T-helper 1 cell treated with Interleukin-12 subunit alpha and Interleukin-12 subunit beta and Interleukin-4 antibody, amounts not matched to agents 30 μg/mL and 1 μg/mL, for 36 hours (primary cell): Measurements from ENCODE around the gene FXYD3.

Source experiments
- H3K27ac Mint-ChIP-seq: one replicate; pipeline ENCODE4 v1.8.0; 2021; ENCODE audit warnings: mild to moderate bottlenecking, mixed read lengths
- H3K27me3 Mint-ChIP-seq: one replicate; pipeline ENCODE4 v1.8.0; 2021; ENCODE audit warnings: low read depth, mixed read lengths
- H3K36me3 Mint-ChIP-seq: one replicate; pipeline ENCODE4 v1.8.0; 2021; ENCODE audit warnings: low read depth, mixed read lengths
- H3K4me1 Mint-ChIP-seq: one replicate; pipeline ENCODE4 v1.8.0; 2021; ENCODE audit warnings: low read depth, mixed read lengths
- H3K4me3 Mint-ChIP-seq: one replicate; pipeline ENCODE4 v1.8.0; 2021; ENCODE audit warnings: mild to moderate bottlenecking, moderate library complexity, mixed read lengths
- H3K9me3 Mint-ChIP-seq: one replicate; pipeline ENCODE4 v1.8.0; 2021; ENCODE audit warnings: mixed read lengths

Gene FXYD3

GRCh38 chr19:35079826-35080225 is 35.8 kb upstream of the FXYD3 start:
- Mint-ChIP-seq H3K27ac (no peak overlapping the region), H3K27me3 (peaks cover 9% of the 10 kb centered on the region), H3K4me1 (no peaks in the 10 kb centered on the region), H3K4me3 (no peak overlapping the region), H3K36me3 (no peaks in the 10 kb centered on the region), H3K9me3 (no peaks in the 10 kb centered on the region)

GRCh38 chr19:35080613-35081170 is 34.9 kb upstream of the FXYD3 start:
- H3K4me3 Mint-ChIP-seq = no peak overlapping the region
- no peaks in the 10 kb centered on the region for H3K9me3 Mint-ChIP-seq
- no peaks in the 10 kb centered on the region for H3K4me1 Mint-ChIP-seq
- H3K27me3 Mint-ChIP-seq = peaks cover 9% of the 10 kb centered on the region
- no peaks in the 10 kb centered on the region for H3K36me3 Mint-ChIP-seq
- H3K27ac Mint-ChIP-seq = no peak overlapping the region

- H3K9me3 Mint-ChIP-seq = no peaks in the 10 kb centered on the region
- no peaks in the 10 kb centered on the region for H3K4me1 Mint-ChIP-seq
- no peaks in the 10 kb centered on the region for H3K36me3 Mint-ChIP-seq
- peaks cover 9% of the 10 kb centered on the region for H3K27me3 Mint-ChIP-seq
- no peak overlapping the region for H3K27ac Mint-ChIP-seq
- H3K4me3 Mint-ChIP-seq = no peak overlapping the region
Measured at GRCh38 chr19:35081201-35081600, 34.4 kb upstream of the FXYD3 start.

GRCh38 chr19:35083691-35084508 is 31.7 kb upstream of the FXYD3 start:
- Mint-ChIP-seq H3K9me3 (no peaks in the 10 kb centered on the region), H3K4me3 (no peak overlapping the region), H3K27me3 (peaks cover under 1% of the 10 kb centered on the region), H3K27ac (no peak overlapping the region), H3K36me3 (no peaks in the 10 kb centered on the region), H3K4me1 (no peaks in the 10 kb centered on the region)

GRCh38 chr19:35084509-35084762 is 31.2 kb upstream of the FXYD3 start:
- no peaks in the 10 kb centered on the region for H3K4me1 Mint-ChIP-seq

GRCh38 chr19:35085947-35086346 is 29.7 kb upstream of the FXYD3 start:
- Mint-ChIP-seq H3K4me3 (no peak overlapping the region), H3K36me3 (no peaks in the 10 kb centered on the region), H3K9me3 (no peaks in the 10 kb centered on the region), H3K27ac (no peak overlapping the region), H3K27me3 (peaks cover 5% of the 10 kb centered on the region), H3K4me1 (no peaks in the 10 kb centered on the region)

More at GRCh38 chr19:35084509-35084762, 31.2 kb upstream of the FXYD3 start:
- no peaks in the 10 kb centered on the region for H3K27me3 Mint-ChIP-seq
- no peaks in the 10 kb centered on the region for H3K36me3 Mint-ChIP-seq
- no peaks in the 10 kb centered on the region for H3K9me3 Mint-ChIP-seq
- no peak overlapping the region for H3K4me3 Mint-ChIP-seq
- no peak overlapping the region for H3K27ac Mint-ChIP-seq

GRCh38 chr19:35086455-35086854 is 29.2 kb upstream of the FXYD3 start:
- no peaks in the 10 kb centered on the region for H3K9me3 Mint-ChIP-seq
- peaks cover 5% of the 10 kb centered on the region for H3K27me3 Mint-ChIP-seq
- H3K36me3 Mint-ChIP-seq = no peaks in the 10 kb centered on the region
- H3K4me3 Mint-ChIP-seq = no peak overlapping the region
- no peak overlapping the region for H3K27ac Mint-ChIP-seq
- no peaks in the 10 kb centered on the region for H3K4me1 Mint-ChIP-seq

- no peak overlapping the region for H3K4me3 Mint-ChIP-seq
- H3K4me1 Mint-ChIP-seq = no peaks in the 10 kb centered on the region
- peaks cover 5% of the 10 kb centered on the region for H3K27me3 Mint-ChIP-seq
- no peaks in the 10 kb centered on the region for H3K9me3 Mint-ChIP-seq
- H3K27ac Mint-ChIP-seq = no peak overlapping the region
- H3K36me3 Mint-ChIP-seq = no peaks in the 10 kb centered on the region
Measured at GRCh38 chr19:35087393-35087792, 28.2 kb upstream of the FXYD3 start.

GRCh38 chr19:35088131-35088913 is 27.3 kb upstream of the FXYD3 start:
- Mint-ChIP-seq H3K4me1 (no peaks in the 10 kb centered on the region), H3K9me3 (no peaks in the 10 kb centered on the region), H3K27me3 (peaks cover 5% of the 10 kb centered on the region), H3K27ac (no peak overlapping the region), H3K36me3 (no peaks in the 10 kb centered on the region), H3K4me3 (no peak overlapping the region)

GRCh38 chr19:35089554-35089953 is 26.1 kb upstream of the FXYD3 start:
- Mint-ChIP-seq H3K27me3 (peaks cover 5% of the 10 kb centered on the region), H3K27ac (no peak overlapping the region), H3K36me3 (no peaks in the 10 kb centered on the region), H3K9me3 (no peaks in the 10 kb centered on the region), H3K4me3 (no peak overlapping the region), H3K4me1 (no peaks in the 10 kb centered on the region)

GRCh38 chr19:35090160-35090505 is 25.5 kb upstream of the FXYD3 start:
- Mint-ChIP-seq H3K36me3 (no peaks in the 10 kb centered on the region), H3K9me3 (no peaks in the 10 kb centered on the region), H3K4me3 (no peak overlapping the region), H3K4me1 (no peaks in the 10 kb centered on the region), H3K27me3 (peaks cover 5% of the 10 kb centered on the region), H3K27ac (no peak overlapping the region)

GRCh38 chr19:35090506-35091214 is 25.0 kb upstream of the FXYD3 start:
- Mint-ChIP-seq H3K4me3 (no peak overlapping the region), H3K4me1 (no peaks in the 10 kb centered on the region), H3K27ac (no peak overlapping the region), H3K9me3 (no peaks in the 10 kb centered on the region), H3K36me3 (no peaks in the 10 kb centered on the region), H3K27me3 (peaks cover 5% of the 10 kb centered on the region)

GRCh38 chr19:35093430-35093829 is 22.2 kb upstream of the FXYD3 start:
- Mint-ChIP-seq H3K4me3 (no peak overlapping the region), H3K4me1 (no peaks in the 10 kb centered on the region), H3K27ac (no peak overlapping the region), H3K9me3 (no peaks in the 10 kb centered on the region), H3K27me3 (peaks cover 5% of the 10 kb centered on the region), H3K36me3 (no peaks in the 10 kb centered on the region)

GRCh38 chr19:35093941-35094647 is 21.5 kb upstream of the FXYD3 start:
- Mint-ChIP-seq H3K9me3 (no peaks in the 10 kb centered on the region), H3K27me3 (peaks cover 5% of the 10 kb centered on the region), H3K4me1 (no peaks in the 10 kb centered on the region), H3K4me3 (no peak overlapping the region), H3K36me3 (no peaks in the 10 kb centered on the region), H3K27ac (no peak overlapping the region)
